OCI-LY7 (cell line): ENCODE measurements around the gene CRELD1. TPM values are rescaled to one million over a fixed set of nuclear protein-coding genes. Genes with fewer than 3 reads are reported as not detected.

ENCODE experiments used
- BruUV-seq: library from RNA; stranded (reverse); fragments of 400-500 nt; replicated peaks from 2 replicates; lab custom pipeline; 2021; lab: Mats Ljungman, UMichigan
- CTCF ChIA-PET: fragments of 300-600 bp; sonication (Branson Sonifier 250); formaldehyde crosslinking; loops from one replicate; lab custom pipeline; 2022; ENCODE audit warnings: antibody characterized with exemption; ENCODE audit not compliant: unreplicated experiment; lab: Charles Lee
- POLR2A ChIA-PET: fragments of 300-600 bp; sonication (Branson Sonifier 250); formaldehyde crosslinking; loops from one replicate; lab custom pipeline; 2022; ENCODE audit warnings: antibody characterized with exemption; lab: Charles Lee
- DNase-seq: peaks from one replicate; pipeline ENCODE4 v3.0.0-alpha.2; 2015; ENCODE audit warnings: low spot score
- H2AFZ ChIP-seq: fragments of 200-600 bp; sonication (generic), shearing (Covaris generic); 2 replicates; pipeline ENCODE4 v1.6.1; 2014; ENCODE audit warnings: mild to moderate bottlenecking, antibody characterized with exemption, low read length, moderate library complexity
- H3K27ac ChIP-seq: fragments of 200-600 bp; sonication (generic); 2 replicates; pipeline ENCODE4 v1.5.1; 2014; ENCODE audit warnings: mixed run types, low read depth, mild to moderate bottlenecking, moderate library complexity, low read length, inconsistent platforms; ENCODE audit not compliant: poor library complexity, severe bottlenecking
- H3K36me3 ChIP-seq: fragments of 200-600 bp; sonication (generic); 2 replicates; pipeline ENCODE4 v1.6.1; 2014; ENCODE audit warnings: mild to moderate bottlenecking, antibody characterized with exemption, low read length, moderate library complexity, mixed read lengths; ENCODE audit not compliant: insufficient read depth
- H3K4me1 ChIP-seq: fragments of 200-600 bp; sonication (generic); 2 replicates; pipeline ENCODE4 v1.5.1; 2014; ENCODE audit warnings: mild to moderate bottlenecking, low read length; ENCODE audit not compliant: insufficient read depth, poor library complexity, severe bottlenecking
- H3K4me2 ChIP-seq: fragments of 200-600 bp; sonication (generic); 2 replicates; pipeline ENCODE4 v1.6.1; 2014; ENCODE audit warnings: mild to moderate bottlenecking, low read length
- H3K4me3 ChIP-seq: fragments of 200-600 bp; sonication (generic); 2 replicates; pipeline ENCODE4 v1.5.1; 2014; ENCODE audit warnings: mild to moderate bottlenecking, low read depth, low read length; ENCODE audit not compliant: poor library complexity, severe bottlenecking
- H3K79me2 ChIP-seq: fragments of 200-600 bp; sonication (generic); 2 replicates; pipeline ENCODE4 v1.6.1; 2016; ENCODE audit warnings: low read depth, mild to moderate bottlenecking, low read length, moderate library complexity, mixed read lengths; ENCODE audit not compliant: insufficient read depth
- H3K9me2 ChIP-seq: fragments of 200-600 bp; sonication (generic); 2 replicates; pipeline ENCODE4 v1.6.1; 2016; ENCODE audit warnings: mild to moderate bottlenecking, low read length, mixed read lengths; ENCODE audit not compliant: insufficient read depth
- H3K9me3 ChIP-seq: fragments of 200-600 bp; sonication (generic); 2 replicates; pipeline ENCODE4 v1.6.1; 2014; ENCODE audit warnings: mild to moderate bottlenecking, mixed run types, low read length, mixed read lengths
- H4K20me1 ChIP-seq: fragments of 200-600 bp; sonication (generic); 2 replicates; pipeline ENCODE4 v1.6.1; 2014; ENCODE audit warnings: mild to moderate bottlenecking, antibody characterized with exemption, low read length, moderate library complexity, mixed read lengths; ENCODE audit not compliant: insufficient read depth
- CTCF ChIP-seq: fragments of 200-600 bp; sonication (generic); conservative IDR thresholded peaks from 2 replicates; pipeline ENCODE4 v1.5.1; 2014; ENCODE audit warnings: mild to moderate bottlenecking, antibody characterized with exemption, low read length, moderate library complexity, mixed read lengths
- EZH2phosphoT487 ChIP-seq: fragments of 200-600 bp; sonication (generic); IDR thresholded peaks from 2 replicates; pipeline ENCODE4 v1.6.1; 2018; ENCODE audit warnings: low read depth, borderline replicate concordance, mild to moderate bottlenecking, mixed run types, antibody characterized with exemption, low read length, moderate library complexity, mixed read lengths
- intact Hi-C: fragments of 100-400 bp; cut with micrococcal nuclease; formaldehyde crosslinking; loops from one replicate; pipeline ENCODE4 v1.10.0; 2022; ENCODE audit not compliant: unreplicated experiment
- total RNA-seq, 2 experiments: library from RNA; depleted of rRNA in 1 of 2; stranded (reverse); fragments of >200 nt in 1 of 2; shearing (Covaris generic) in 1 of 2; gene quantifications; 2 replicates each; pipeline ENCODE4 v1.2.3, GENCODE V29; 2014 to 2022

CRELD1 gene
- total RNA-seq, 2 experiments from 2014 or later, result 20.9 to 23.4 TPM

- Histone ChIP-seq H3K9me3 (no peaks in the 10 kb centered on the region), H3K4me3 (no peak overlapping the region), H3K4me1 (no peaks in the 10 kb centered on the region), H3K79me2 (no peaks in the 10 kb centered on the region), H3K36me3 (no peaks in the 10 kb centered on the region), H3K4me2 (no peak overlapping the region; the same call in 1 of the 2 replicates), H3K27ac (no peak overlapping the region), H3K9me2 (no peaks in the 10 kb centered on the region), H4K20me1 (no peaks in the 10 kb centered on the region), H2AFZ (no peak overlapping the region)
- no TSS peak for BruUV-seq
- DNase-seq, result no peak
- ChIA-PET CTCF (no interaction called here), POLR2A (interaction anchor here (0.5 kb wide), 2 partner anchors 15 to 373 kb away, joined by 3 to 4 read pairs; no protein-coding TSS in a partner anchor)
- intact Hi-C loops, result no loop called here
- TF ChIP-seq EZH2phosphoT487 (no peak), CTCF (no peak)
These were observed 18.1 kb upstream of the CRELD1 start for GRCh38 chr3:9915254-9916141.

GRCh38 chr3:9916346-9916733, 17.3 kb upstream of the CRELD1 start:
- ChIA-PET POLR2A (interaction anchor here (0.5 kb wide), 1 partner anchor 374 kb away, joined by 4 read pairs; no protein-coding TSS in a partner anchor), CTCF (no interaction called here)
- no TSS peak for BruUV-seq
- H3K4me2 ChIP-seq, result no peak overlapping the region
- no peak for DNase-seq
- no peak overlapping the region for H3K4me3 ChIP-seq
- TF ChIP-seq EZH2phosphoT487, result no peak
- TF ChIP-seq CTCF, result no peak
- no peaks in the 10 kb centered on the region for H3K9me2 ChIP-seq
- no peaks in the 10 kb centered on the region for H3K4me1 ChIP-seq
- no peaks in the 10 kb centered on the region for H3K79me2 ChIP-seq
- no peaks in the 10 kb centered on the region for H3K9me3 ChIP-seq
- H4K20me1 ChIP-seq, result no peaks in the 10 kb centered on the region
- H3K27ac ChIP-seq, result no peak overlapping the region
- intact Hi-C loops, result no loop called here
- H3K36me3 ChIP-seq, result no peaks in the 10 kb centered on the region
- H2AFZ ChIP-seq, result no peak overlapping the region
